ENCODE results near the gene COL26A1.
"Not testable (repeated sequence)": the region's sequence is repeated elsewhere in the genome, so short reads cannot be mapped to it uniquely, and the experiment has no call there.

Gene COL26A1

GRCh38 chr7:101332026-101332425 is 30.6 kb upstream of the COL26A1 start:
- no peak overlapping the region for H3K4me3 ChIP-seq (ENCODE audit: low read depth, low read length)
- TF ChIP-seq CTCF (IDR thresholded peaks at IDR 0.05; ENCODE audit: control insufficient read depth, extremely low read depth, insufficient read depth): no peak
- DNase-seq (ENCODE audit: low read depth): no peak

- no peak overlapping the region for H3K4me3 ChIP-seq (ENCODE audit: low read depth, low read length)
- no peak for DNase-seq (ENCODE audit: low read depth)
- no peak for TF ChIP-seq CTCF (IDR thresholded peaks at IDR 0.05; ENCODE audit: control insufficient read depth, extremely low read depth, insufficient read depth)
Measured at GRCh38 chr7:101333912-101334311, 28.8 kb upstream of the COL26A1 start.

GRCh38 chr7:101340379-101340778 is 22.3 kb upstream of the COL26A1 start:
- no peak for DNase-seq (ENCODE audit: low read depth)
- TF ChIP-seq CTCF (IDR thresholded peaks at IDR 0.05; ENCODE audit: control insufficient read depth, extremely low read depth, insufficient read depth): no peak

GRCh38 chr7:101342892-101343291 is 19.8 kb upstream of the COL26A1 start:
- no peak for DNase-seq (ENCODE audit: low read depth)
- H3K4me3 ChIP-seq (ENCODE audit: low read depth, low read length): no peak overlapping the region
- TF ChIP-seq CTCF (IDR thresholded peaks at IDR 0.05; ENCODE audit: control insufficient read depth, extremely low read depth, insufficient read depth): no peak

More at GRCh38 chr7:101340379-101340778, 22.3 kb upstream of the COL26A1 start:
- H3K4me3 ChIP-seq (ENCODE audit: low read depth, low read length): no peak overlapping the region

GRCh38 chr7:101347477-101347876 is 15.2 kb upstream of the COL26A1 start:
- no peak for TF ChIP-seq CTCF (IDR thresholded peaks at IDR 0.05; ENCODE audit: control insufficient read depth, extremely low read depth, insufficient read depth)
- no peak overlapping the region for H3K4me3 ChIP-seq (ENCODE audit: low read depth, low read length)
- no peak for DNase-seq (ENCODE audit: low read depth)

GRCh38 chr7:101348456-101349067 is 14.1 kb upstream of the COL26A1 start:
- not testable (repeated sequence) for DNase-seq (ENCODE audit: low read depth); H3K4me3 ChIP-seq (ENCODE audit: low read depth, low read length)

GRCh38 chr7:101349300-101349699 is 13.4 kb upstream of the COL26A1 start:
- H3K4me3 ChIP-seq (ENCODE audit: low read depth, low read length); DNase-seq (ENCODE audit: low read depth): not testable (repeated sequence)

GRCh38 chr7:101352920-101353308 is 9.8 kb upstream of the COL26A1 start:
- no peak for DNase-seq (ENCODE audit: low read depth)
- no peak overlapping the region for H3K4me3 ChIP-seq (ENCODE audit: low read depth, low read length)
- no peak for TF ChIP-seq CTCF (IDR thresholded peaks at IDR 0.05; ENCODE audit: control insufficient read depth, extremely low read depth, insufficient read depth)

All from LNCaP clone FGC (cell line).